ENCODE data around the gene CHST4.
"Not testable (repeated sequence)": the region's sequence is repeated elsewhere in the genome, so short reads cannot be mapped to it uniquely, and the experiment has no call there.

The CHST4 gene

DNA sequence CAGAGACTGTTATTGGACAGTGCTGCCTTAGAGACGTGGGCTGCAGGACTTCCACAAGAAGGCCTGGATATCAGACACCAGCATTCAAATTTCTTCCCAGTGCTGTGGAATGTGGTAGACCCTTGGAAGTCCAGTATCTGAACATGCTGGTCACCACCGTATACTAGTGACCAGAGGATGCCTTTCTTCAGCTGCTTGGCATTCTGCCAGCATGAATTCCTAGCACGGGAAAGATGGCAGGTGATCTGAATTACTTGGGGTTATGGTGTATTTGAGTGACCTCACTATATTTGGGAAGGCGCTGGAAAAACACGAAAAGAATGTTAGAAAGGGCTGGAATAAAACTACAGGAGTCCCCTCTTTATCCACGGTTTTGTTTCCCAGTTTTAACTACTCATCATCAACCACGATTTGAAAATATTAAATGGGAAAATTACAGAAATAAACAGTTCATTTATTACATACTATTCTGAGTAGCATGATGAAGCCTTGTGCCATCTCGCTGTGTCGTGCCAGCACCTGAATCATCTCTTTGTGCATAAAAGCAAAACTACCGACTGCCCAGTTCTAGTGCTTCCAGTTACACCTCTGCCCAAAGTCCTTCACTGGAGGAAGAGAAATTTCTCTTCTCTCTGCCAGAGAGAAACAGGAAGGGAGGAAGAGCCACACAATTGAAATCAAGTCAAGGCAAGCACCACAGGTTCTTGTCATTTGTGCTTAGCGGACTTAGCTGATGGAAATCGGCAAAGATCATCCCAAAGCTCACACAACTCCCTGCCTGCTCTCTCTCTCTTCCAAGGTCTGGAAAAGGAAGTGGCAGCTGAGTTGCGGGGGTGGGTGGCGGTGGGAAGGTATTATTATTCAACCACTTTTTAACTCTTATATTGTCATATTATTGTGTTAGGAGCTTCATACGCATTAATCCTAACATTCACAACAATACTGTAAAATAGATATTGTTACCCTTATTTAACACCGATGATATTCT lies 1.4 kb upstream of the CHST4 start:
- no peak for DNase-seq

DNA sequence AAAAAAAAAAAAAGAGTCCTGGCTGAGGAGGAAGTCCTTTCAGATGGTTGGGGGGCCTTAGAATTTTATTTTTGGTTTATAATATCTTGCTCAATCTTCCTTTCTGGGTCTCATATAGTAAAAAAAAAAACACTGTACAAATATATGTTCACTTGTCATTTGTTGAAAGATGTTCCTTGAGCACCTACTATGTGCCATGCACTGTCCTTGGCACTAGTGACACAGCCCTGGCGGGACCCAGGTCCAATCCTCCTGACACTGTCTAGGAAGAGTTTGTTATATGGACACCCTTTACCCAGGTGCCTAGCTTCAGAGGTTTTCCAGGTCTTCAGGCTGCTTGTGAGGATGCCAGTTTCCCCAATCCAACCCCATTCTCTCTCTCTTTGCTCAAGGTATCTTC lies 2.0 kb downstream of the CHST4 start:
- DNase-seq, result no peak

DNA sequence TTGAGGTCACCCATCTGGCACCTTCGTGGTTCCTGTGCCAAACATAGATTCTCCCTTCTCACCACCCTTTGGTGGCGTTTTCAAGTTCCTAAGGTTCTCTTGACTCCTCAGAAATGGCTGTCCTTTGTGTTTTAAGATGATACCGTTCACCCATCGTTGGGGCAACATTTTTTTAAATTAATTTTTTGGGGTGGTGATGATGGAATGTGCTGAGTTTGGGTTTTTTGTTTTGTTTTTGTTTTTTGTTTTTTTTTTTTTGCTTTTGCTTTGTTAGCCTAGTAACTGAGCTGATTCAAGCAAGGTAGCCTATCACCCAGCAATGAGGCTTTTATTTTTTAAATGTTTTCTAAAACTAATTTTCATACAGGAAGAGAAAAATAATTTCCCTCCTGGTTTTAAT lies 2.6 kb downstream of the CHST4 start:
- DNase-seq, result no peak

DNA sequence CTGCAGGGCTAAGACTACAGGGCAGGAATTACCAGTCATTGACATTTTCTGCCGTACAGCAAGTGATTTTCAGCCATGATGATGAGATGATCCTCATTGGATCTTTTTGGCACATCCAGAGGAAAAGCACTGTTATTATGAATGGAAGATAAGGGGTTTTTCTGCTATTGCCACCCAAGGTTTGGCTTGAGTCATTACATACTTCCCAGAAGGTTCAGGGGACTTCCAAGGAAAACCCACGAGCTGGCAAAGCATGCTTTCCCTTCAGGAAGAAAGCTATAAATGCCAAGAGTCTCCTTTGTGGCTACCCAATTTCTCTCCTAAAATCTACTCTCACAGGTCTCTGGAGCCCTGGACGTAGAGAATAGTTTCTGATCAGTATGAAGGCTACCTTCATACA lies 6.1 kb downstream of the CHST4 start:
- DNase-seq, result no peak

DNA sequence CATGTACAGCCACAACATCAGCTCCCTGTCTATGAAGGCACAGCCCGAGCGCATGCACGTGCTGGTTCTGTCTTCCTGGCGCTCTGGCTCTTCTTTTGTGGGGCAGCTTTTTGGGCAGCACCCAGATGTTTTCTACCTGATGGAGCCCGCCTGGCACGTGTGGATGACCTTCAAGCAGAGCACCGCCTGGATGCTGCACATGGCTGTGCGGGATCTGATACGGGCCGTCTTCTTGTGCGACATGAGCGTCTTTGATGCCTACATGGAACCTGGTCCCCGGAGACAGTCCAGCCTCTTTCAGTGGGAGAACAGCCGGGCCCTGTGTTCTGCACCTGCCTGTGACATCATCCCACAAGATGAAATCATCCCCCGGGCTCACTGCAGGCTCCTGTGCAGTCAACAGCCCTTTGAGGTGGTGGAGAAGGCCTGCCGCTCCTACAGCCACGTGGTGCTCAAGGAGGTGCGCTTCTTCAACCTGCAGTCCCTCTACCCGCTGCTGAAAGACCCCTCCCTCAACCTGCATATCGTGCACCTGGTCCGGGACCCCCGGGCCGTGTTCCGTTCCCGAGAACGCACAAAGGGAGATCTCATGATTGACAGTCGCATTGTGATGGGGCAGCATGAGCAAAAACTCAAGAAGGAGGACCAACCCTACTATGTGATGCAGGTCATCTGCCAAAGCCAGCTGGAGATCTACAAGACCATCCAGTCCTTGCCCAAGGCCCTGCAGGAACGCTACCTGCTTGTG lies 10.7 kb downstream of the CHST4 start:
- DNase-seq, result no peak

DNA sequence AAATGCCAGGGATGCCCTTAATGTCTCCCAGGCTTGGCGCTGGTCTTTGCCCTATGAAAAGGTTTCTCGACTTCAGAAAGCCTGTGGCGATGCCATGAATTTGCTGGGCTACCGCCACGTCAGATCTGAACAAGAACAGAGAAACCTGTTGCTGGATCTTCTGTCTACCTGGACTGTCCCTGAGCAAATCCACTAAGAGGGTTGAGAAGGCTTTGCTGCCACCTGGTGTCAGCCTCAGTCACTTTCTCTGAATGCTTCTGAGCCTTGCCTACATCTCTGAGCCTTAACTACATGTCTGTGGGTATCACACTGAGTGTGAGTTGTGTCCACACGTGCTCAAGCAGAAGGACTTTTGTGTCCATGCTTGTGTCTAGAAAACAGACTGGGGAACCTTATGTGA lies 11.4 kb downstream of the CHST4 start:
- no peak for DNase-seq

DNA sequence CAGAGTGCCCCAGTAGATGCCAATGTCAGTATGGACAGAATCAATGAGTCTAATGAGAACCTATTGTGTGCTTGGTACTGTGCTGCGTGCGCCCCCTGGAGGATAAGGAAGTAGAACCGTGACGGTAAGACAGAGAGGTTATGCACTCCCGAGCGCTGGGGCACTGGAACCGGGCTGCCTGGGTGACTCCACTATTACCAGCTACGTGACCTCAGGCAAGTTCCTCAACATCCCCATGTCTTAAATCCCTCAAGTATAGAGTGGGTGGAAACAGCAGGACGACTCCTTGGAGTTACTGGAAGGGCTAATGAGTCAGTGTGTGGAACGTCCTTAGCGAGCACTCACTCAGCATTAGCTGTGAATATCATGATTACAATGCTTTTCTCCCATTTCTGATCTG lies 16.2 kb downstream of the CHST4 start:
- DNase-seq, result no peak

DNA sequence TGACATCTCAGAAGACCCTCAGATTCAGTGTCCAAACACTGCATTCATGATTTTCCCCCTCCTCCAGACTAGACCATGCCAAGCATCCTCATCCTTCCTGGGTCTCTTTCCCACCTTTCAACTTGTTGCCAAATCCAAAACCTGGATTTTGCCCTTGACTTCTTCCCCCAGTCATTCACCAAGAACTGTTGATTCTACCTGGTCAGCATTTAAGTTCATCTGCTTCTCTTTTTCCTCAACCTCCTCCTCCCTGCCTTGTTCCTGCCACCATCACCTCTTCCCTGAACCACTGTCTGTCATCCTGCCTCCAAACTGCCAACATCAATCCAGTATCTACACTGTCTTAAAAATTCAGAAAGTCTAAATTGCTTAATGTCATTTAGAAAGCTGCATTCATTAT lies 20.9 kb downstream of the CHST4 start:
- DNase-seq, result no peak

DNA sequence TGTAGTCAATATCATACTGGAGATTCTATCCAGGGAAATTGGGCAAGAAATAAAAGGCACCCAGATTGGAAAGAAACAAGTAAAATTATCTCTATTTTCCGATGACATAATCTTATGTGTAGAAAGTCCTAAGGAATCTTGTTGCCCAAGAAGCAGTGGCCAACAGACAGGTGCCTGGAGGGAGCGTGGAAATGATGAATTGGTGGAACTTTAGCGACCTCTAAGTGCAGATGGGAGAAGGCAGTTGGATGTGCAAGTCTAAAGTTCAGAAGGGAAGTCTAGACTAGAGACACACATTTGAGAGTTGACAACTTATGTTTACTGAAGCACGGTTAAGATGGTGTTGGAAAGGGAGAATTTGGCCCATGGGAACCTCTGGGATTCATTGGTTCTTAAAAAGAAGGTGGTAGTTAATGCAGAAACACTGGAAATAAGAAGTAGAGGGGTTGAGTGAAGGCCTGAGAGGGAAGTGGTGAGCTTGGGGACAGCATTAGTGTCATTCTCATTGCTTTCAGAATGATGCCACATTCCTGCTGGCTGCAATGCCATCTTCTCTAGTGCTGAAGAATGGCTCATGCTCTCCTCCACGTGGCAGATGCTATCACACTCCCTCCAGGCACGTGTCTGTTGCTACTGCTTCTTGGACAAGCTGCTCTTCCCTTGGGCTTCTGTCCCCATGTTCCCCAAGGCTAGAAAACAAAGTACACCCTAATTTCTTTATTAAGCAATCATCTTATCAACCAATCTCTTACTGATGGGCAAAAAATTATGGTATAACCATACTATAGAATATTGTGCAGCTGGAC lies 26.7 kb downstream of the CHST4 start:
- DNase-seq, result no peak

DNA sequence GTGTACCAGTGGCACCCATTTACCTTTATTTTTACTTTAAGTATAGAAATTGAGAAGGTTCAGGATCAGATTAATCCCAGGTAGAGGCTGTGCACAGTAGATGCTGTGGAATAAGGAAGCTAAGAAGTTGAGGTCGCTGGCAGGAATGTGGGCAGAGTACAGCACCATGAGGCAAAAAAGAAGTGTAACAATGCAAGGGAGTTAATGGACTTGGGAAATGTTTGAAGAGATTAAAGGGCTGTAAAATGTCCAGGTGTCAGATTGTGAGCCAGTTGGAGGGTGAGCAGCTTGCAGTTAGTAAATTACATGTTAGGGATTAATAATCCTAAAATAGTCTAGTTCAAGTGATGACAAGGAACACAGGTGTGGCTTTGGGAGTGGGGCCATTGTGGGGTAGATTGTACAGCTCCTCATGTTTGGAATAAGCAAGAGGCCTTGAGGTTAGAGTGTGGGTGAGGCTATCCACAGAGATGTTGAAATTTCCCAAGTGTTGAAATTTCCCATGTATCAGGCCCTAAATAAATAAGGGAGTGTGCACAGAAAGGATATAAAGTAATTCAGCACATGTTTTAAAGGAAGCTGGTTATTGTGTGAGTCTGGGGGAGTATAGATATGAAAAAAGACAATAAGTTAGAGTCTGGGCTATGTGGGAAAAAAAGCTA lies 29.1 kb downstream of the CHST4 start:
- DNase-seq, result no peak

DNA sequence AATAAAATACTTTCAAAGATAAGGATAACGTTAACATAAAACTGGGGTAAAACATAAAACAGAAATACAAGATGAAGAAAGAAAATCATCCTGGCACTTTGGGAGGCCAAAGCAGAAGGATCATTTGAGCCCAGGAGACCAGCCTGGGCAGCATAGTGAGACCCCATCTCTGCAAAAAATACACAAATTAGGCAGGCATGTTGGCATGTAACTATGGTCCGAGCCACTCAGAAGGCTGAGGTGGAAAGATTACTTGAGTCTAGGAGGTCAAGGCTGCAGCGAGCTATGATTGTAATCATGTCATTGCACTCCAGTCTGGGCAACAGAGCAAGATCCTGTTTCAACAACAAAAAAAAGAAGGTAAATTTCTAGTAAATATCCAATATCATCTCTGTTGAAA lies 31.1 kb downstream of the CHST4 start:
- DNase-seq, result no peak

DNA sequence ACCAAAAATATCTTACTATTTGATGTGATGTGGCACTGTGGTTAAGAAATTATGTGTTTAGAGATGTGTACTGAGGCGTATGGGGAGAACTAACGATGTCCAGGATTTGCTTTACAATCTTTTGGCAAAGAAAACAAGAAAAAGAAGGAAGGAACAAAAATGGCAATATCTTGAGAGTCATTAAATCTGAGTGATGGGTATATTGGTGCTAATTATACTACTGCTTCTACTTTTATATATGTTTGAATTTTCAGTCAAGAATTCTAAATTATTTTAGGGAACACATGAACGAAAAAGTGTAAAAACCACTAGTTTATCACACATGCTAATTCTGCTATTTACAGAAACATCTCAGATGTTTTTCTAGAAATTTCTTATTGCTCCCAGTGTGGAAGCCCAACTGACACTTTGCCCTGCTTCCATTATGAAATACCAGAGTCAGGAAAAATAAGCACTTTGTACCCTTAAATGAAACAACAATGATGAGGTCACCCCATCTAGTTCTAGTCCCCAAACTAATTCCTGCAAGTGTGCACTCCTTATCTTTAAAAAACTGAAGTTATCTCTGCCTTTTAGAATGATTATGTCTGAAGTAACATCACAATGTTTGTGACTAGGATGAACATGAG lies 31.8 kb downstream of the CHST4 start:
- DNase-seq, result no peak

DNA sequence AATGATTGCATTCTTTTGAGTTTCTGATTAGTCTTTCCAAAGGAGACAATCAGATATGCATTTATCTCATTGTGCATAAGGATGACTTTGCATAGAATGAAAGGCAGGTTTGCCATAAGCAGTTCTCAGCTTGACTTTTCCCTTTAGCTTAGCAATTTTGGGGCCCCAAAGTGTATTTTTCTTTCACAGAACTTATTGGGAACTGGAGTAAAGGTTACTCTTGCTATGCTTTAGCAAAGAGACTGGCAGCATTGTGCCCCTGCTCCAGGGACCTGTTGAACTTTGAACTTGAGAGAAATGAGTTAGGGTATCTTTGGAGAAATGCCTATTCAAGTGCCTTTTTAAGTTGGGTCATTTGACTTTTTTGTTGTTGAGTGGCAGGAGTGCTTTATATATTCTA lies 33.6 kb downstream of the CHST4 start:
- no peak for DNase-seq

DNA sequence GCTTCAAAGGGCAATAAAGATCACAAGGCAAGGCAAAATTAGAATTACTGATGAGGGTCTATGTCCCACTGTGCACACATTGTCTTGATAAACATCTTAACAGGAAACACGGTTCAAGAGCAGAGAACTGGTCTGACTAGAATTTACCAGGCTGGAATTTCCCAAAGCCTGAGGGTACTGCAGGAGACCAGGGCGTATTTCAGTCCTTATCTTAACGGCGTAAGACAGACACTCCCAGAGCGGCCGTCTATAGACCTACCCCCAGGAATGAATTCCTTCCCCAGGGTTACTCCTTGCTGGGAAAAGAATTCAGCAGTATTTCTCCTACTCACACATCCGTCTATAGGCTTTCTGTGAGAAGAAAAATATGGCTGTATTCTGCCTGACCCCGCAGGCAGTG lies 35.7 kb downstream of the CHST4 start:
- DNase-seq, result not testable (repeated sequence)

DNA sequence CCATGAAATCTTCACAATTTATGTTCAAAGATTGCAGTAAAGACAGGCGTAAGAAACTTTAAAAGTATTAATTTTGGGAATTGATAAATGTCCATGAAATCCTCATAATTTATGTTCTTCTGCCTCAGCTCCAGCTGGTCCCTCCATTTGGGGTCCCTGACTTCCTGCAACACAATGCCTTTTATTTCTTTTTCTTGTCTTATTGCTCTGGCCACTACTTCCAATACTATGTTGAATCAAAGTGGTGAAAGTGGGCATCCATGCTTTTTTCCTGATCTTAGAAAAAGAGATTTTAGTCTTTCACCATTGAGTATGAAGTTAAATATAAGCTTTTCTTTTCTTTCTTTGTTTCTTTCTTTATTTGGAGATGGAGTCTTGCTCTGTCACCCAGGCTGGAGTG lies 36.3 kb downstream of the CHST4 start:
- no peak for DNase-seq

DNA sequence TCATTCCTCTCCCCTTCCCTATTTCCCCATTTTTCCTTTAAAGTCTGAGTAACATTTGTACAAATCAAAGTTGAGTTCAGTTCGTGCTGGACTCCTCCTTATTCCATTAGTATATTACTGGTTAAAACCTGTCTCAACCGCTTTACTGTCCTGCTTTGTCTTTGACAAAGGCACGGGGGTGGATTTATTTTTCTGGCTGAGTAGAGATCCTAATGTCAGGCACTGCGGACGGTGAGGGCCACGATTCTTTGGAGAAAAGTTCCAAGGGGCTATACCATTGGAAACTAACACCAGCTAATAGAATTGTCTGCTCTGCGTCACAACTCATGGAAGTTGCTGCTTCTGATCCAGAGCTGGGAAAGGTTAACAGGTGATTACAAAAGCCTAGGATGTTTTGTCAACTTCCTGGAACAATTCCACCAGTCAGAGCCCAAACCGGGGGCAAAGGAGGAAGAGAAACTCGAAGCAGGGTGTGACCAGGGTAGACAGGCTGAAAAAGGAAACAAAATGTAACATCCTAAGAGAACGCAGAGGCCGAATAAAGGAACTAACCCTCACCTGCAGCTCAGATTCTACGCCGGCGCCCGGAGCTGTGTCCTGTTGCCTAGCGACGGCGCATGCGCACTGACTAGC lies 38.2 kb downstream of the CHST4 start:
- DNase-seq, result no peak

DNA sequence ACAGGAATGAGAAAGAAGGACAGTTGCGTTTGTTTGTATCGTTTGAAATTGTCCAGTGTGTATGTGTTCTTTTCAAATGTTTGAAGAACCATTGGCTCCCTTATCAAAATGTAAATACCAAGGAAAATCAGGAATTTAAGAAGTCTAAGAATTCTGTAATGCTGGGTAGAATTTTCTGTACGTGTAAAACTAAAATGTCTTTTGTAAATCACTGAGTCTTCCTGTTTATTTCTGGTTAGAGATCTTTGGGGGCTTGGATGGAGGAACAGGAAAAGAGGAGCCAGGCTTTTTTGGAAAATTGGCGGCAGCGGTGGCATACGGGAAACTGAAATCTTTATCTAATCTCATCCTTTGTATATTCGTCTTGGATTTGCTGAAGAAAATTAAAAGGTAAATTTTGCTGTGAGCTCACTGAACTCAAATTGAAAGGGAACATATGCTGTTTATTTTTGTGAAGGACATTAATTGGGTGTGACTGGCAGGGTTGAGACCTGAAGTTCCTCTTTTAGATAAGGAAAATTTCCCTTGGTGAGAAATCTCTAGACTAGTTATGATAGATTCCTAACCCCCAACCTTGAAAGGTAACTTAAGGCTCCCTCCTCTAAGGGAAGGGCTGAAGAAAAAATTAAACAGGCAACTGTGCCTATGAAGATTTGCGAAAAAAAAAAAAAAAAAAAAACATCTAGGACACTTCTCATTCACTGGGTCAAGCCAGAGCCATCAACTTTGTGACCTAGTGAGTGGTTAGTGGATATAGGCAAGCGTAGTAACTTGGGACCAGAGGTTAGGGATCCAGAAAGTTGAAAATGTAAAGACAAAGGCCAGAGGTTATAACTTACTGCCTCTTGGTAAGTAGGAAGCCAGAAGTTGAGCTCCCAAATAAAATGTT lies 39.8 kb downstream of the CHST4 start:
- no peak for DNase-seq

DNA sequence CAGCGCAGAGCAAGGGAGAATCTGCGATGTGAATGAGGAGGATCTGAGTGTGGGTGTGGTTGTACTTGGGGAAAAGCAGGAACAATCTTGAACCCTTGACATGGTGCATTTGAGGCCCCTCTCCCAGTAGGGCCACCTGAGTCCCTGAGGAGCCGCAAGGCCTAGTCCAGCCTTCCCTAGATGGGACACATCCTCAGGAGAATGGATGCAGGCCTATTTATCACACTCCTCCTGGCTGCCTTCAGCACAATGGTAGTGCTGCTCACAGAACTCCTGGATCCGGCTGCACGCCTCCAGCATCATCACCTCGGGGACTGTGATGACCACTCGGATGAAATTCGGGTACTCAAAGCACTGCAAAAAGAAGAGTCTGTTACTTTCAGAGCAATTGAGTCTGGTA lies 41.7 kb downstream of the CHST4 start:
- DNase-seq, result no peak

DNA sequence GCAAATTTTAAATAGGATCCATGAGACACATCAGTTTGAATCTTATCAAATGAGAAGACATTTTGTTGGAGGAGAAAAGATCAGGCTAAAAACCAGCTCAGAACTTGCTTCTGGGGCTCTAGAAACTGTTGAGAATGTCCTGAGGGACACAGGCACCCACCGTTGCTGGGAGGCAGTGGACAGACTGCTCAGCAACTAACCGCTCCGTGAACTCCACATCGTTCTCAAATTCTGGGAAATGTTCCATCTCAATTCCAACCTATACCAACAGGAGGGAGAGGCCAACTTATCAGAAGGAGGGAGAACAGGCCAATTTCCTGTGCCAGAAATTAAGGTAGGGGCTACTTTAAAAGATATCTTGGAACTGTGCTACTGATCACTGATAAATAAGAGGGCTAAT lies 42.3 kb downstream of the CHST4 start:
- DNase-seq, result no peak

DNA sequence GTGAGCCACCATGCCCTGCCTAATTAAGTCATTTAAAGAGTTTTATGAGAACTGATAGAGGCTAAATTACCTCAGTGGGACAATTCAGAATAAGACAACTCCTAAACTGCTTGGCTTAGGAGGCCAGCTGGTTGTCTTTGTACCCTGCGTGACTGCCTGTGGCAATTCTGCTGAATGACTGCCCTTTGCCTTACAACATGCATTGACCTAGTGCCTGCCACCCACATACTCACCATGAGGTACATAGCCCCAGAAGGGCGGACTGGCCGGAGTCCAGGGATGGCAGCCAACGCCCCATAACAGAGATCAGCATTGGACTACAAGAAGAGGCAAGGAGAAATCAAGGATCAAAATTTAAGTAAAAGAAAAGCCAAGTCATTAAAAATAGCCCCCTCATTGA lies 43.4 kb downstream of the CHST4 start:
- no peak for DNase-seq

DNA sequence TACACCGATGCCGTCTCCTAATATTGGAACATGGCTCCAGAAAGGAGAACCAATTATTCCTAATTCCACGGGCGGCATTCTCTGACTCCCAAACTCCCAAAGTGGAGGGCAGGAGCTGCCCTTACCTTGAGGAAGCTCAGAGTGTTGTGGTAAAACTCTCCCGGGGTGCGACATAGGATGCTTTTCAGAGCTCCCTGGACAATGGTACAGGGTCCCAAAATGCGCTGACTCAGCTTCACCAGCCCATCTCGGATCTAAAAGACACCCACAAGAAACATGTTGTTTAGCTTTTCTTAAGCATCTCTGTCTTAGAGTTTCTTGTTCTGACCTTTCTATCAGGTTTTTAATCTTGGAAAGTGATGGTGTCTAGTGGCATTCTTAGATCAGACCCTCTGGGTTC lies 43.9 kb downstream of the CHST4 start:
- DNase-seq, result no peak

Measured in NCI-H1105 (cell line).